EH (cell line): Measurements from ENCODE around the gene ADH1C.

ENCODE experiments used
- DNase-seq: peaks from one replicate; pipeline ENCODE4 v3.0.0-alpha.2; 2015; ENCODE audit warnings: low read depth

ADH1C gene

GRCh38 chr4:99301376-99302164, 51.0 kb downstream of the ADH1C start:
- DNase-seq: peak; percentile 41

DNA sequence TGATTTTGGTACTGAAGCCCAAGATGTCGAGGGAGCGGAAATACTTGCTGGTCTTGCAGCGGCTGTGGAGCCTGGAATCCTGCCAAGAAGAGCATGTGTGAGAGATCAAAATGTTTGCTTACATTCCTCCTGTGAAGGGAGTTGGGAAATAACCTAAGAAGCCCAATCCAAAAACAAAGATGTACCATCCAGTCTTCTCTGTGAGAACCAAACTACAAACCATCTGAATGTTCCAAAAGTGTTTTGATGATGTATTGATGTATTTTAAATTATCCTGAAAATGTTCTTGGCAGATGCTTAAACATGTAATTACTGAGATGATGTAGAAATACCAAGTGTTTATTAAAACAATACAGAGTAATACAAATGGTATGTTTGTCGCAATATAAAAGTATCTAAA, 51.6 kb downstream of the ADH1C start:
- DNase-seq: peak; percentile 95

DNA sequence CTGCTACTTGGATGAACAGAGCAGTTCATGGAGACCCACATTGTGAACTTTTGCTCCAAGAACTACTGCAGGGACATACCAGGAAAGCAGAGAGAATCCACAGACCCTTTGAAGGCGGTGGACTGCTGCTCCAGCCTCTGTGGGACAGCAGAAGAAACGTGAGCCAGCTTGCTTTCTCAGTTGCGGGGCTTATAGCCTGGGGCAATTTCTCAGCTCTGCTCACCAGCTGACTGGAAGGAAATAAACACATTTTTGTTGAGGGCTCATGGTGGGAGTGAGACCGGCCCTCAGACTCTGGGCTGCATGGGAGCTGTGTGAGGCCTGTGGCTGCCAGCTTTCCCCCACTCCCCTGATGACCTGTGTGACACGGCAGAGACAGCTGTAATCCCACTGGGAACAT, 59.2 kb downstream of the ADH1C start:
- peak; percentile 1 for DNase-seq

- DNase-seq: no peak
Measured at GRCh38 chr4:99290848-99291786, 61.4 kb downstream of the ADH1C start, which contains the start of gene ADH1A. Gene ADH1A, minus strand, starts transcription at chr4:99290985. Its CDS starts 71 bp downstream, at chr4:99290914.
